ENCODE data around the gene NEK2. TPM values are rescaled to one million over a fixed set of nuclear protein-coding genes. Genes with fewer than 3 reads are reported as not detected.
A peak's percentile ranks its signal among the peaks of the same experiment; 100 is the strongest.
"Not testable (repeated sequence)": the region's sequence is repeated elsewhere in the genome, so short reads cannot be mapped to it uniquely, and the experiment has no call there.

NEK2 gene
- total RNA-seq = 2.9 TPM

GRCh38 chr1:211675230-211676105, at the start of gene NEK2:
Gene NEK2, minus strand, starts transcription at chr1:211675621. Its CDS starts 142 bp downstream, at chr1:211675479.
- FAIRE-seq = no peak
- peak; percentile 43 to 86 for DNase-seq (ENCODE audit: low spot score in 2 of 2)

- FAIRE-seq (no peak), DNase-seq (ENCODE audit: low spot score in 2 of 2) (no peak)
Observed at GRCh38 chr1:211724687-211725196, 49.3 kb upstream of the NEK2 start.

DNA sequence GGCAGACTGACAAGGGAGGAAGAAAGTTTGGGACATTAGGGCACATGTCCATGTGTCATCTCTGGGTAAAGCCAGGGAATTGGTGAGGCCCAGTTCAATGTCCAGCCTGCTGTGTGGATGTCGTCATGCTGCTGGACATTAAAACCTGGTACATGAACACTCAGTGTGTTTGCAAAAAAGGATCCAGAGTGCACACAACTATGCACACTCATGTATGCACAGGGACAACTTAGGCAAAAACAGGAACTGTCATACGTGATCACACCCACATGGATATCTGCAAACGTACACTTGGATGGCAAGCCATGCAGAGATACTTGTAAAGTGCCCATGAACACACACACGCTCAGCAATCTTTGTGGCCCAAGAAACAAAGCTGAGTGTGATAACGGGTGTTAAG, 47.9 kb upstream of the NEK2 start:
- DNase-seq (ENCODE audit: low spot score in 2 of 2) (no peak), FAIRE-seq (no peak)

DNA sequence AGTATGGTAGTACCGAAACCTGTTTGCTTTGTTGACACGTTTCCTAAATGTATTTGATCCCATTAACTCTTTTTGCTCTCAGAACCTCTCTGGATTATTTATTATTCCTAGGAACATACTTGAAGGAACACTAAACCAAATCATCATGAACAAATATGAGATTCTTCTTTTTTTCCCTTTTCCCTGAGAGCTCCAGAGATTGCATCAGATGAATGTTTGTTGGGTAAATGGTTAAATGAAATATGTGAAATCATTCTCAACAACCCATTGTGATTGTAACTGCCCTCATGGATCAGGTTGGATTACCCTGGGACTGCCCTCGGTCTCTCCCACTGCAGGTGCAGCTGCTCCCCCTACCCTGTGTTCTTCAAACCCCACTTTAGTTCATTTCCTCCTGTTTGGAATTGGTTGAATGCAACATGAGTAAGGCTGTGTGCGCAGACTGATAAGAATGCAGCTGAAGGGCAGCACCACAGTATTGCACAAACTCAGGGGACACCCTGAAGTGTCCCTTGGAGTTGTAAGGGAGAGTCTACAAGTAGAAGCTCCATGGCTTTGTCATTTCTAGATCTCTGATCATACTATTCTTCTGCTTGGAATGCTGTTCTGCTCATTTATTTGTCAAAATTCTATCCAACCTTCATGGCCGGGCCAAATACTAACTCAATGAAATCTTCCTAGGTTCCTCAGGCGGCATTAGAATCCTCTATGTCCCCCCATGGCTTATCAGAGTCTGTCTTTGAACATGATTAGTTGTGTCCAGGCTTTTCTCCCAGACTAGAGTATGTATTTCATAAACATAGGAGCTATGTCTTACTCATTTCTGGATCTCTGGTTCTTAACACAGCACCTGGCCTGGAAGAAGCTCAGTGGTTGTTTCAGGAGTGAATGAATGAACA, 47.1 kb upstream of the NEK2 start:
- no peak for FAIRE-seq
- no peak for DNase-seq (ENCODE audit: low spot score in 2 of 2)

GRCh38 chr1:211716555-211716954, 41.1 kb upstream of the NEK2 start:
- FAIRE-seq; DNase-seq (ENCODE audit: low spot score in 2 of 2): not testable (repeated sequence)

- no peak for FAIRE-seq
Observed at GRCh38 chr1:211715971-211716370, 40.5 kb upstream of the NEK2 start.

GRCh38 chr1:211714154-211714553, 38.7 kb upstream of the NEK2 start:
- FAIRE-seq = no peak
- DNase-seq (ENCODE audit: low spot score in 2 of 2) = no peak

More at GRCh38 chr1:211715971-211716370, 40.5 kb upstream of the NEK2 start:
- DNase-seq (ENCODE audit: low spot score in 2 of 2) = no peak

DNA sequence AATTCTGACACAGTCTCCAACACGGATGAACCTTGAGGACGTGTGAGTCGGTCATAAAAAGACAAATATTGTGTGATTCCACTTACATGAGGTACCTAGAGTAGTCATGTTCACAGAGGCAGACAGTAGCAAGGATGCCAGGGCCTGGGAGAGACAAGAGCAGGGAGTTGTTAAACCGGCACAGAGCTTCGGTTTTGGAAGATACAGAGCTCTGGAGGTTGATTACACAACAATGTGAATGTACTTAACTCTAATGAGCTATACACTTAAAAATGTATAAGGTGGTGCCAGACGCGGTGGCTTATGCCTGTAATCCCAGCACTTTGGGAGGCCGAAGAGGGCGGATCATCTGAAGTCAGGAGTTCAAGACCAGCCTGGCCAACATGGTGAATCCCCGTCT, 37.8 kb upstream of the NEK2 start:
- DNase-seq (ENCODE audit: low spot score in 2 of 2) (no peak), FAIRE-seq (no peak)

DNA sequence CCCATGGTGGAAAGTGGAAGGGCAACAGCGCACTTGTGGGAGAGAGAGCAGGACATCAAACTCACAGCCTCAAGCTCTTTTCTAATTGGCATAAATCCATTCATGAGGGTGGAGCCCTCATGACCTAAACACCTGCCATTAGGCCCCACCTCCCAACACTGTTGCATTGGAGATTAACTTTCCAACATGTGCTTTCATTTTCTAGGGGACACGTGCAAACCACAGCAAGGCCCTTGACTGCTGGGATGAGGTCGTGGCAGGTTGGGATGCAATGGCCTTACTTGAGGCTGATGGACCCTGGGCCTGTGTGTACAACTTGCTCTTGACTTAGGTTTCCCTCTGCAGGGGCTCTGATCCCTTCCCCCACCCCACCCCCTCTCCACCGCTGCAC, 35.9 kb upstream of the NEK2 start:
- DNase-seq (ENCODE audit: low spot score in 2 of 2) (no peak), FAIRE-seq (no peak)

- FAIRE-seq = no peak
- no peak for DNase-seq (ENCODE audit: low spot score in 2 of 2)
Observed at GRCh38 chr1:211710566-211711314, 35.3 kb upstream of the NEK2 start.

GRCh38 chr1:211708926-211709325, 33.5 kb upstream of the NEK2 start:
- FAIRE-seq (no peak), DNase-seq (ENCODE audit: low spot score in 2 of 2) (no peak)

DNA sequence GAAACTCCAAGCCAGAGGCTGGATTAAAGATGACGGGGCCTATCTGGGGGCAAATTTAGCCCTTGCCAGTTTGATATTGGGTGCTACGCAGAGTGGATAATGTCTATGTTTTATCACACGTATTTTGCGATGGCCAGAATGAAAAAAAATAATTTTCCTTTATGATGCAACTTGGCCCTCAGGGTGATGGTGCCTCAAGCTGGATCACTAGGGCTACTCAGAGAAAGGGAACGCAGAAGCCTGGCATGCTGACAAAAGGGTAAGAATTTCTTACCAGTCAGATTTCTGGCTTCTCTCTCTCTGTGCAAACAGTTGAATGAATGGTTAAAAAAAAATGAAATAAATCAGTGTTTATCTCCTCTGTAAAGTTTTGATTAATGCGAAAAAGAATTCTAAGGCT, 32.6 kb upstream of the NEK2 start:
- FAIRE-seq = no peak
- no peak for DNase-seq (ENCODE audit: low spot score in 2 of 2)

GRCh38 chr1:211705467-211706091, 30.2 kb upstream of the NEK2 start:
- DNase-seq (ENCODE audit: low spot score in 2 of 2) = no peak
- FAIRE-seq = no peak

- DNase-seq (ENCODE audit: low spot score in 2 of 2) (no peak), FAIRE-seq (no peak)
Observed at GRCh38 chr1:211704543-211704942, 29.1 kb upstream of the NEK2 start.

GRCh38 chr1:211703812-211704537, 28.6 kb upstream of the NEK2 start:
- DNase-seq (ENCODE audit: low spot score in 2 of 2) (no peak), FAIRE-seq (no peak)

- DNase-seq (ENCODE audit: low spot score in 2 of 2) (no peak), FAIRE-seq (no peak)
Observed at GRCh38 chr1:211701733-211702132, 26.3 kb upstream of the NEK2 start.

DNA sequence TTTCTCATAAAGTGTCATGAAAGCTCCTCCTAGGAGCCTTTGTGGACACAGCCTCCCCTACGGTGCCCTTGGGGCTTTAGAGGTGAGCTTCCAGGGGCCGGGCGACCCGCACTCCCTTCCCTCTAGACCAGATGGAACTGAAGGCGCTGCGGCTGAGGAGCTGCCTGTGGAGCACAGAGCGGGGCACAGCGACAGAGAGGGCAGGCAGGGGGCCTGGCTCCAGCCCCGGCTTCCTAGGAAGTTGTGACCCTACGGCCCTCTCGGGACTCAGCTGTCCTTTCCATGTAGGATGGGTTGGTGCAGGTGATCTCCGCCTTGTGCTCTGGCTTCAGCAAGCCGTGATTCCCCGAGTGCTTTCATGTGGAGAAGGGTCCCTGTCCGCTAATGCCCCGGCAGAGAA, 23.6 kb upstream of the NEK2 start:
- FAIRE-seq (no peak), DNase-seq (ENCODE audit: low spot score in 2 of 2) (no peak)

- FAIRE-seq (no peak), DNase-seq (ENCODE audit: low spot score in 2 of 2) (peak; percentile 49 to 69)
Observed at GRCh38 chr1:211698161-211699026, 23.0 kb upstream of the NEK2 start.

Data from frontal cortex (tissue), 4 donors.